Transverse colon (tissue), 3 donors: Measurements from ENCODE around the gene KIF3A.

Experiments used
- EP300 ChIP-seq: sonication (generic); formaldehyde crosslinking; IDR thresholded peaks from one replicate; pipeline ENCODE4 v1.6.1; 2017; ENCODE audit warnings: antibody characterized with exemption, low read depth
- TF ChIP-seq, protein P1 (sequence below), 5 experiments: fragments of 200-600 bp in 3 of 5; fragments of 450-650 bp in 2 of 5; sonication (generic) in 3 of 5; IDR thresholded peaks; 1 replicate in 2 of 5; 2 replicates in 3 of 5; pipeline ENCODE4 v1.5.1; 2016 to 2017; ENCODE audit warnings: antibody characterized with exemption in 5 of 5, inconsistent platforms in 3 of 5, mild to moderate bottlenecking in 2 of 5, moderate library complexity in 1 of 5

DNA sequence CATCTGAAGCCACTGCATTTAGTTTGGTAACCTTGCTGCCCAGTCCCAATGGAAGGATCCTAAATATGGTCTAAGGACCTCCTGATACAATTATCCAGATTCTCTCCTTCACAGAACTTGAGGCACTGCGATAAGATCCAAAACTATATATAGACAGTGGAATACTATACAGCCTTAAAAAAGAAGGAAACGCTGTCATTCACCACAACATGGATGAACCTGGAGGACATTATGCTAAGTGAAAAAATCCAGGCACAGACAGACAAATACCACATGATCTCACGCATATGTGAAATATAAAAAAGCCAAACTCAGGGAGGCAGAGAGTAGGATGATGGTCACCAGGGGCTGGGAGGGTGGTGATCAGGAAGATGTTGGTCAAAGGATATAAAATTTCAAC lies 66.3 kb downstream of the KIF3A start:
- TF ChIP-seq, protein P1, sequence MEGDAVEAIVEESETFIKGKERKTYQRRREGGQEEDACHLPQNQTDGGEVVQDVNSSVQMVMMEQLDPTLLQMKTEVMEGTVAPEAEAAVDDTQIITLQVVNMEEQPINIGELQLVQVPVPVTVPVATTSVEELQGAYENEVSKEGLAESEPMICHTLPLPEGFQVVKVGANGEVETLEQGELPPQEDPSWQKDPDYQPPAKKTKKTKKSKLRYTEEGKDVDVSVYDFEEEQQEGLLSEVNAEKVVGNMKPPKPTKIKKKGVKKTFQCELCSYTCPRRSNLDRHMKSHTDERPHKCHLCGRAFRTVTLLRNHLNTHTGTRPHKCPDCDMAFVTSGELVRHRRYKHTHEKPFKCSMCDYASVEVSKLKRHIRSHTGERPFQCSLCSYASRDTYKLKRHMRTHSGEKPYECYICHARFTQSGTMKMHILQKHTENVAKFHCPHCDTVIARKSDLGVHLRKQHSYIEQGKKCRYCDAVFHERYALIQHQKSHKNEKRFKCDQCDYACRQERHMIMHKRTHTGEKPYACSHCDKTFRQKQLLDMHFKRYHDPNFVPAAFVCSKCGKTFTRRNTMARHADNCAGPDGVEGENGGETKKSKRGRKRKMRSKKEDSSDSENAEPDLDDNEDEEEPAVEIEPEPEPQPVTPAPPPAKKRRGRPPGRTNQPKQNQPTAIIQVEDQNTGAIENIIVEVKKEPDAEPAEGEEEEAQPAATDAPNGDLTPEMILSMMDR (IDR thresholded peaks at IDR 0.05): no peak
- TF ChIP-seq EP300: no peak
